IPS-15b (cell line): Measurements from ENCODE around the gene DDX47.

ENCODE experiments used
- H3K27me3 ChIP-seq: one replicate; pipeline ENCODE4 v1.6.1; 2013; ENCODE audit warnings: low read length; ENCODE audit not compliant: control insufficient read depth, insufficient read depth
- H3K36me3 ChIP-seq: one replicate; pipeline ENCODE4 v1.6.1; 2013; ENCODE audit warnings: low read length; ENCODE audit not compliant: control insufficient read depth, insufficient read depth
- H3K4me1 ChIP-seq: one replicate; pipeline ENCODE4 v1.6.1; 2013; ENCODE audit warnings: mild to moderate bottlenecking, low read length; ENCODE audit not compliant: control insufficient read depth, insufficient read depth
- H3K4me3 ChIP-seq: one replicate; pipeline ENCODE4 v1.5.1; 2013; ENCODE audit warnings: low read depth, low read length
- H3K9ac ChIP-seq: one replicate; pipeline ENCODE4 v1.6.1; 2013; ENCODE audit warnings: low read depth, mild to moderate bottlenecking, low read length
- H3K9me3 ChIP-seq: one replicate; pipeline ENCODE4 v1.6.1; 2013; ENCODE audit warnings: mild to moderate bottlenecking, low read length; ENCODE audit not compliant: control insufficient read depth, insufficient read depth

The DDX47 gene

DNA sequence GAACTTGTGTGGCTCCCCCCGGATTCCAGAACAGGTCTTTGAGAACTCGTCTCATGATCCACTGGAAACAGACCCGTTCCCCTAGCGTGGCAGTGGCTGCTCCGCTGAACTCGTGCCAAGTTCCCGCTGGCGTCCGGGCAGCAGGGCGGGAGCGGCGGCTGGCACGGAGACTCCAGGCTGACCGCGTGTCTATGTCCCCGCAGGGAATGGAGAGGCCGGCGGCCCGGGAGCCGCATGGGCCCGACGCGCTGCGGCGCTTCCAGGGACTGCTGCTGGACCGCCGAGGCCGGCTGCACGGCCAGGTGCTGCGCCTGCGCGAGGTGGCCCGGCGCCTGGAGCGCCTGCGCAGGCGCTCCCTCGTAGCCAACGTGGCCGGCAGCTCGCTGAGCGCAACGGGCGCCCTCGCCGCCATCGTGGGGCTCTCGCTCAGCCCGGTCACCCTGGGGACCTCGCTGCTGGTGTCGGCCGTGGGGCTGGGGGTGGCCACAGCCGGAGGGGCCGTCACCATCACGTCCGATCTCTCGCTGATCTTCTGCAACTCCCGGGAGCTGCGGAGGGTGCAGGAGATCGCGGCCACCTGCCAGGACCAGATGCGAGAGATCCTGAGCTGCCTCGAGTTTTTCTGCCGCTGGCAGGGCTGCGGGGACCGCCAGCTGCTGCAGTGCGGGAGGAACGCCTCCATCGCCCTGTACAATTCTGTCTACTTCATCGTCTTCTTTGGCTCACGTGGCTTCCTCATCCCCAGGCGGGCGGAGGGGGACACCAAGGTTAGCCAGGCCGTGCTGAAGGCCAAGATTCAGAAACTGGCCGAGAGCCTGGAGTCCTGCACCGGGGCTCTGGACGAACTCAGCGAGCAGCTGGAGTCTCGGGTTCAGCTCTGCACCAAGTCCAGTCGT, 26.2 kb upstream of the DDX47 start:
- Histone ChIP-seq H3K27me3 (peaks cover 44% of the 10 kb centered on the region), H3K4me1 (peaks cover 11% of the 10 kb centered on the region), H3K36me3 (no peaks in the 10 kb centered on the region), H3K9me3 (no peaks in the 10 kb centered on the region), H3K9ac (peak overlapping the region; percentile 19), H3K4me3 (peak overlapping the region; percentile 67)

DNA sequence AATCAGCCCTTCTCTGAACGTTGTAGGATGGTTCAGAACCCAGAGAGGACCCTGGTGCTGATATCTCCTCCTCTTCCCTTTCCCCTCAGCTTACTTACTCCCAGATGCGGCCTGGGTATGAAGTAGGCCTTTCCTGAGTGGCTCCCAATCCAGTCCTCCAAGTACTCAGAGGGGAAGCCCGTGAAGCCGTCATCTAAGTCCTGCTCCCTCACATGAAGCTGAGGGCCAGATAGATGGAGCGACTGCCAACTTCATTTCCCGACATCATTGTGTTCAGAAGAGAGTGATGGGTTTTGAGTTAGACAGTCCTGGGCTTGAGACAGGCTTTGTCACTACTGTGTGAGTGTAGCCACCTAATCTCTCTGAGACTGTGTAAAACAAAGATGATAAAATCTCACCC, 25.0 kb upstream of the DDX47 start:
- H3K4me3 ChIP-seq: no peak overlapping the region
- H3K27me3 ChIP-seq: peaks cover 44% of the 10 kb centered on the region
- H3K36me3 ChIP-seq: no peaks in the 10 kb centered on the region
- H3K9ac ChIP-seq: no peak overlapping the region
- no peaks in the 10 kb centered on the region for H3K9me3 ChIP-seq
- H3K4me1 ChIP-seq: peaks cover 11% of the 10 kb centered on the region

DNA sequence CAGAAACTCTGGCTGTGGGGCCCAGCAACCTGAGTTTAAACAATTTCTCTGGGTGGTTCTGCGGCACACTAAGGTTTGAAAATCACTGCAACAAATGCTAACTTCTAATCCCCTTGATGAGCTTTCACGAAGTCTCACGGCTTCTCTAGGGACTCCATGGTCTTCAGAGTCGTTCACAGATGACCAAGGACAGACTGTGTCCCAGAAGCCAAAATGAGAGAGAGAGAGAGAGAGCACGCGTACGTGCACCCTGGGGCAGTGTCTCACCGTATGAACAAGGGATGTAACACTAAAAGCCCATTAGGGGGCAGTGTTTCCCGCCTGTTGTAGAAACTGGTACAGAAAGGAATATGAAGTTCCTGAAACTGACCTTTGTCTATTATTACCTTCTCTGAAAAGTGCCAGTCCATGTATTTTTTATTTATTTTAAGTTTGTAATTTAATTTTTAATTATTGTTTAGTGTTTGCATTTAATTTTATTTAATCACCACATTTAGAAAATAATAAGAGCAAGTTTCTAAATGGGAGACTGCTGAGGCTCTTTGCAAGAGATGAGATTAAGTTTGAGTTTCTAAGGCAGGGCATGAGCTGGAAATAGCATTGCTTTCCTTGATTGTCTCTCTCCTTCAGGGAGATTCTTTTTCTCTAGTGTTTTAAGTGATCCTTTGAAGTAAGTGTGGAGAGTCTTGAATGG, 24.3 kb upstream of the DDX47 start:
- peaks cover 44% of the 10 kb centered on the region for H3K27me3 ChIP-seq
- peaks cover 11% of the 10 kb centered on the region for H3K4me1 ChIP-seq
- H3K9ac ChIP-seq: no peak overlapping the region
- no peaks in the 10 kb centered on the region for H3K9me3 ChIP-seq
- no peaks in the 10 kb centered on the region for H3K36me3 ChIP-seq
- H3K4me3 ChIP-seq: no peak overlapping the region

DNA sequence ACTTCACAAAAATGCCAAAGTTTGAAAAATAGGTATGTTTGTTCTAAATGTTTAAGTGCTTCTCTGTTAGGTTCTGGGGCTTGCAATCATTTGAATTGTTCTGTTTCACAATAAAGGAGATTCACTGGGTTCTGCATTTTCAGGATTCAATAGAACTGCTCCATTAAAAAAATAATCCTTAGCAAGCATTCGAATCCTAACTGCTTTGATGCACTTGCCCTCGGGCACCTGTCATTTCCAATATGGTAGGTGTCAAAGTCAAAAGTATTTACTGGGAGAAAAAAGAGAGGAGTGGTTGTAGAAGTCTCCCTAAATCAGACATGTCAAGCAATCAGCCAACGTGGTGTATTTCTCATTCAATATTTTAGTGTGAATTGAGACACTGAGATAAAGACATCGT, 22.2 kb upstream of the DDX47 start:
- H3K9ac ChIP-seq: no peak overlapping the region
- H3K4me1 ChIP-seq: no peaks in the 10 kb centered on the region
- H3K27me3 ChIP-seq: peaks cover 25% of the 10 kb centered on the region
- no peaks in the 10 kb centered on the region for H3K36me3 ChIP-seq
- no peak overlapping the region for H3K4me3 ChIP-seq
- no peaks in the 10 kb centered on the region for H3K9me3 ChIP-seq

DNA sequence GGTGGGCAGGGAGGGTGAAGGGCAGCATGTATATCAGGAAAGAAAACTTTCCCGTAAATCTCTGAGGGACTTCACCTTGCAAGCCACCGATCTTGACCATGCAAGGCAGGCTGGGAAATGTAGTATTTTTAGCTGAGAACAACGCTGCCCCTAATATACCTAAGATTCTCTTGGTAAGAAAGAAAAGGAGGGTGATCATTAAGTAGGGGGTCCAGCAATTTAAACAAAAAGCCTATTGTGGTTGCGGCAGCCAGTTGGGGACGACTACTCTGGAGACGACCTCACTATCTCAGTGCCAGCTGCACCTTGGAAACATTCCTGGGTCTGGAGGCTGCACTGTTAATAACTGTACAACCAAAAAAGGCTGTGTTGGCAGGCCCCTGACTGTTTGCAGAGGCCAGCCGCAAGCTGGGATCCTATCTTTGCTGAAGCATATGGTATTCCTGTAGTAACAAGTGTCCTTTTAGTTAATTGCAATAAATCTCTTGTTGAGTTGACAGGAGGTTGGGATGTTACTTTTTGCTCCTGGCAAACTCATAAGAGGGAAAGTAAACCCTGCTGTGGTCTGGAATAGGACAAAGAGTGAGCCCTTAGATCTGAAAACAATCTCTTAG, 21.3 kb upstream of the DDX47 start:
- H3K4me3 ChIP-seq: no peak overlapping the region
- no peaks in the 10 kb centered on the region for H3K36me3 ChIP-seq
- no peak overlapping the region for H3K9ac ChIP-seq
- H3K27me3 ChIP-seq: peaks cover 18% of the 10 kb centered on the region
- no peaks in the 10 kb centered on the region for H3K4me1 ChIP-seq
- H3K9me3 ChIP-seq: no peaks in the 10 kb centered on the region

DNA sequence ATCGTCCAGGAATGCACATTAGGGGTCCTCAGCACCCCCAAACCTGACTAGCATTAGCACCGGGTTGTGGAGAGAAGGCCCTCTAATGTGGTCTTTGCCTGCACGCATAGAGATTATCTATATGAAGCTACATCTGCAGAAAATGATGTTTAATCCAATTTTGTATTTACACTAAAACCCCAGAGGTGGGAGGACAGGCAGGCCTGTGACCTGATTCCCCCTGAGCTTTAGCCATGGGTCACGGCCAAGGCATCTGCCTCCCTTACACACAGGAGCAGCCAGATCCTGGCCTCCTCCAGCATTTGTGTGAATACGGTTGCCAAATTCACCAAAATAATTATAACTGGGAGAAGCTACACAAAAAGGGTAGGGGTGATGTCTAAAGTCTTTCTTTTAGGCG, 20.7 kb upstream of the DDX47 start:
- Histone ChIP-seq H3K4me3 (no peak overlapping the region), H3K27me3 (peaks cover 13% of the 10 kb centered on the region), H3K4me1 (no peaks in the 10 kb centered on the region), H3K9ac (no peak overlapping the region), H3K36me3 (no peaks in the 10 kb centered on the region), H3K9me3 (no peaks in the 10 kb centered on the region)

DNA sequence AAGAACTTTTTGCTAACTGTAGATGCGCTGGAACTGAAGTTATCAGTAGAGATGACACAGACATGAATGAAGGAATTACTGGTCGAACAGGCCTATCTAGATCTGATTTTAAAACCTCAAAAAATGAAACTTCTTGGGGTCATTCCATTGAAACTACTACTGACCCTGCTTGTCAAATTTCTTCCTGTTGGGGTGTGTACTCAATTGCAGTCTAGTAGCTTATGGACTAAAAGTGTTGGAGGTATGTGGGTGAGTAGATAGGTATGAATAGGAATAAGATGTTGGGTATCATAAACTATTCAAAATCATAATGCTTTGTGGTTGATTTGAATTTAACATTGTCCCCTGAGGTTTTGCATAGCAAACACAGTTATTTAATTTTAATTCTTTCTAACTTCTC, 18.5 kb upstream of the DDX47 start:
- Histone ChIP-seq H3K27me3 (no peaks in the 10 kb centered on the region), H3K4me1 (no peaks in the 10 kb centered on the region), H3K9me3 (no peaks in the 10 kb centered on the region), H3K36me3 (no peaks in the 10 kb centered on the region), H3K9ac (no peak overlapping the region), H3K4me3 (no peak overlapping the region)

DNA sequence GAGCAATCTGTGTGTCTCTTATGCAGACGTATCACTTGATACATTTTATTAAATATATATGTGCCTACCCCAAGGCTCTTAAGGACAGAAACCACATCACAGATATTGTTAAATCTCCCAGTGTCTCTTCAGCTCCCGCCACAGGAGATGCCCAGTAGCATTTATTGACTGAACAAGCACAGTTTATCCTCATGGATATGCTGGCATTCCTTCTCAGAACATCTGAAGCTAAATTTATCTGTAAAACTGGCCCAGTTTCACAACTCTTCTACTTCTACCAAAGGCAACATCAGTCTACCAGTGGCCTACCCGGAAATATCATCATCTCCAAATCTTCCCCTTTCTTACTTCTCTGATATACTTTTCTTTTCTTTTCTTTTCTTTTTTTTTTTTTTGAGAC, 17.0 kb upstream of the DDX47 start:
- H3K4me1 ChIP-seq: no peaks in the 10 kb centered on the region
- H3K4me3 ChIP-seq: no peak overlapping the region
- no peaks in the 10 kb centered on the region for H3K27me3 ChIP-seq
- no peaks in the 10 kb centered on the region for H3K36me3 ChIP-seq
- no peak overlapping the region for H3K9ac ChIP-seq
- no peaks in the 10 kb centered on the region for H3K9me3 ChIP-seq

DNA sequence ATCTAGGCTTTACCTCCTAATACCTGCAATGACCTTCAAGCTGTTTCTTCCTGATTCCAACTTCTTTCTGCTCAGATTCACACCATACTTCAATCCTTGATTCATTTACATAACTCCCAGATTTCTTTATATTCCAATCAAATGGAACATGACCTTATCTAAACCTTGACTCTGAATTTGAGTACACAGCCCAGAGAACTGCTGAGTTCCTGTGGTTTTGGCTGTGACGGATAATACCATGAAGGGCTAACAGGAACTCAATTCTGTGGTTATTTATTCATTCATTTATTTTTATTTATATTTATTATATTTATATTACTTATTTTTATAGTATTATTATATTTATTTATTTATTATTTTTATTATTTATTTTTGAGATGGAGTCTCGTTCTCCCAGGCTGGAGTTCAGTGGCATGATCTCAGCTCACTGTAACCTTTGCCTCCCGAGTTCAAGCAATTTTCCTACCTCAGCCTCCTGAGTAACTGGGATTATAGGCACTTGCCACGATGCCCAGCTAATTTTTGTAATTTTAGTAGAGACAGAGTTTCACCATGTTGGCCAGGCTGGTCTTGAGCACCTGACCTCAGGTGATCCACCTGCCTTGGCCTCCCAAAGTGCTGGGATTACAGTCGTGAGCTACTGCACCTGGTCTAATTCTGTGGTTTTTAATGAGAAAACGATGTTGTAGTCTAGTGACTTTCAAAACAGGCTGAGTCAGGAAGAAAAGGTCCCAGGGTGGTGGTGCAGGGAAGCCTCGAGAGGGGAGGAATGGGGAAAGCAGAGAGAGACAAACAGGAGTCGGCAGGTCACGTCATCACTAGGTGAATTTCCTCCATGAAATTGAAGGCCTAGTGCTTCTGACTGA, 16.0 kb upstream of the DDX47 start:
- no peaks in the 10 kb centered on the region for H3K36me3 ChIP-seq
- no peak overlapping the region for H3K4me3 ChIP-seq
- H3K4me1 ChIP-seq: no peaks in the 10 kb centered on the region
- H3K9me3 ChIP-seq: no peaks in the 10 kb centered on the region
- H3K9ac ChIP-seq: no peak overlapping the region
- H3K27me3 ChIP-seq: no peaks in the 10 kb centered on the region

DNA sequence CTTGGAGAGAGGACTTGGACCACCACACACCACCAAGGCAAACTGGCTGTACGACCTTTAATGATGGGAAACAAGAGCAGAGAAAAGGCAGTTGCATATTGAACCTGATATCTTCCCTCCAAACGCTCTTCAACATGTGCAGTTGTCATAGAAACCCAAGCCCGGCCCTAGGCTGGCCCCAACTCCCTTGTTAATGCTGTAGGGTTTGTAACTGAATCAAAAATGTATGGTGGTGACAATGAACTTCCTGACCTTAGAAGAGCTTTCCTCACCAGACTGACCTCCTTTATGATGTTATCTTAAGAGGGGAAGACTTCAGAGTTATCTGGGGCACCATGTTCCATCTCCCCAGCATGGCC, 15.4 kb upstream of the DDX47 start:
- no peak overlapping the region for H3K9ac ChIP-seq
- H3K36me3 ChIP-seq: no peaks in the 10 kb centered on the region

DNA sequence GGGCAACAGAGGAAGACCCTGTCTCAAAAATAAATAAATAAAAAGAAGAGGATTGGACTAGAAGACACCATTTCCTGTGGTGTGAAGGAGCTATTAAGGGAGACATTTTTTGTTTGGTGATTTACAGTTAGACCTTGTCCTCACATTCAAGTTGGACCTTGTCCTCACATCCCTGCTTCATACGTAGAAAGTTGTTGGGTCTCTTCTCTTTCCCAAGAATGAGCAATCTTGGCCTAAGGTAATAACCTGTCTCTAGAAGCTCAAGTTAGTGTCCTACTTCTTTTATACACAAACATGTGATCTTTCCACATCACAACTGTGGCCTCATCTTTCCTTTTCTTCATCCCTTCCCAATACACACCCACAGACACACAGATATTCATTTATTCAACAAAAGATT, 14.7 kb upstream of the DDX47 start:
- no peaks in the 10 kb centered on the region for H3K4me1 ChIP-seq
- no peaks in the 10 kb centered on the region for H3K27me3 ChIP-seq
- H3K36me3 ChIP-seq: no peaks in the 10 kb centered on the region
- no peaks in the 10 kb centered on the region for H3K9me3 ChIP-seq
- no peak overlapping the region for H3K9ac ChIP-seq
- H3K4me3 ChIP-seq: no peak overlapping the region

More for the DNA sequence above, 15.4 kb upstream of the DDX47 start:
- Histone ChIP-seq H3K27me3 (no peaks in the 10 kb centered on the region), H3K4me1 (no peaks in the 10 kb centered on the region), H3K4me3 (no peak overlapping the region), H3K9me3 (no peaks in the 10 kb centered on the region)
